Suprapubic skin (tissue), 3 donors: ENCODE results near the gene ZMAT3.

Source experiments
- POLR2AphosphoS5 ChIP-seq, 3 donors: sonication (generic); formaldehyde crosslinking; IDR thresholded peaks; one replicate each; pipeline ENCODE4 v1.6.1; 2017; ENCODE audit warnings: antibody characterized with exemption in 3 of 3
- TF ChIP-seq, protein P1 (sequence below), 2 donors: fragments of 200-600 bp in 1 of 2; fragments of 450-650 bp in 1 of 2; sonication (generic) in 1 of 2; IDR thresholded peaks; one replicate each; pipeline ENCODE4 v1.5.1; 2016 to 2019; ENCODE audit warnings: antibody characterized with exemption in 2 of 2, mild to moderate bottlenecking in 1 of 2, moderate library complexity in 1 of 2

DNA sequence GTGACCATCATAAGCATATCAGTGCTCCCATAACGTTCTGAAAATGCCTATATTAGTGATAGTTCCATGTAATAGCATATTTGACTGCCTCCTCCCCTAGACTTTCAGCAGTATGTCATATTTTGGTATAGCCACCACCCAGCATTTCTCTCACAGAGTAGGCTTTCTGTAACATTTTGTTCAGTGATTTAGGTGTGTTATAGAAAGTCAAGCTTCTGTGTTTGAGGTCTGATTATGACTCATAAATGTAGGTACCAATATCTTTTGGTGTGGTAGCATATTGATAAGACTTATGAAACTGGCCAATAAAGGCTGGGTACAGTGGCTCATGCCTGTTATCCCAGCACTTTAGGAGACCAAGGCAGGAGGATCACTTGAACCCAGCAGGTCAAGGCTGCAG, 34.3 kb upstream of the ZMAT3 start:
- TF ChIP-seq, protein P1, sequence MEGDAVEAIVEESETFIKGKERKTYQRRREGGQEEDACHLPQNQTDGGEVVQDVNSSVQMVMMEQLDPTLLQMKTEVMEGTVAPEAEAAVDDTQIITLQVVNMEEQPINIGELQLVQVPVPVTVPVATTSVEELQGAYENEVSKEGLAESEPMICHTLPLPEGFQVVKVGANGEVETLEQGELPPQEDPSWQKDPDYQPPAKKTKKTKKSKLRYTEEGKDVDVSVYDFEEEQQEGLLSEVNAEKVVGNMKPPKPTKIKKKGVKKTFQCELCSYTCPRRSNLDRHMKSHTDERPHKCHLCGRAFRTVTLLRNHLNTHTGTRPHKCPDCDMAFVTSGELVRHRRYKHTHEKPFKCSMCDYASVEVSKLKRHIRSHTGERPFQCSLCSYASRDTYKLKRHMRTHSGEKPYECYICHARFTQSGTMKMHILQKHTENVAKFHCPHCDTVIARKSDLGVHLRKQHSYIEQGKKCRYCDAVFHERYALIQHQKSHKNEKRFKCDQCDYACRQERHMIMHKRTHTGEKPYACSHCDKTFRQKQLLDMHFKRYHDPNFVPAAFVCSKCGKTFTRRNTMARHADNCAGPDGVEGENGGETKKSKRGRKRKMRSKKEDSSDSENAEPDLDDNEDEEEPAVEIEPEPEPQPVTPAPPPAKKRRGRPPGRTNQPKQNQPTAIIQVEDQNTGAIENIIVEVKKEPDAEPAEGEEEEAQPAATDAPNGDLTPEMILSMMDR (IDR thresholded peaks at IDR 0.05): no peak
- no peak for TF ChIP-seq POLR2AphosphoS5 (IDR thresholded peaks at IDR 0.05)
